Nephron (organoid): ENCODE results near the gene CAPN8.

Source experiments
- H3K27ac Mint-ChIP-seq, 3 experiments: 2 replicates each; pipeline ENCODE4 v1.8.0; 2020; ENCODE audit warnings: mixed read lengths in 3 of 3, mild to moderate bottlenecking in 2 of 3, moderate library complexity in 1 of 3
- H3K27me3 Mint-ChIP-seq: 2 replicates; pipeline ENCODE4 v1.8.0; 2021; ENCODE audit warnings: low read depth, mild to moderate bottlenecking, moderate library complexity, mixed read lengths
- H3K36me3 Mint-ChIP-seq: 2 replicates; pipeline ENCODE4 v1.8.0; 2020; ENCODE audit warnings: low read depth, mixed read lengths
- H3K4me1 Mint-ChIP-seq: 2 replicates; pipeline ENCODE4 v1.8.0; 2020; ENCODE audit warnings: mixed read lengths
- H3K4me3 Mint-ChIP-seq, 3 experiments: 2 replicates each; pipeline ENCODE4 v1.8.0; 2020; ENCODE audit warnings: mild to moderate bottlenecking in 3 of 3, mixed read lengths in 3 of 3, moderate library complexity in 2 of 3
- H3K9me3 Mint-ChIP-seq: 2 replicates; pipeline ENCODE4 v1.8.0; 2020; ENCODE audit warnings: mixed read lengths
- TF ChIP-seq, protein P1 (sequence below), 3 experiments: fragments of 200-600 bp; sonication (generic); IDR thresholded peaks; one replicate each; pipeline ENCODE4 v1.5.0; 2021; ENCODE audit warnings: antibody characterized with exemption in 3 of 3; ENCODE audit not compliant: unreplicated experiment in 3 of 3

CAPN8 gene

DNA sequence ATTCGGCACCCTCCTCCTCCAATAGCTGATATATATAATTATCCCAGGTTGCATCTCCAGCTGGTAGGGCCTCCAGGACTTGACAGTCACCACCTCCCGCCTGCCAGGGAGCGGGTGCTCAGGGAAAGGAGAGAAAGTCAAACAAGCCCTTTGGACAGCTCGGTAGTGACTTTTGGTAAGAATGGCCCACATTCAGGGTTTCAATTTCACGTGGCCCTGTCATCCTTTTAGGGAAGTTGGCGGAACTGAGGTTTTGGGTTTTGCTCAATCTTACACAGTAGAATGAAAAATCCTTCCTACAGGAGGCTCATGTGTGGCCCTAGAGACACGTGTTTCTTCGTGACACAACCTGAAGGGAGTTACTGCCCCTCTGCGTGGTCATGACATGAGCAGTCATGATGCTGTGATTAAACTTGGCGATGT lies 44.2 kb downstream of the CAPN8 start:
- peaks cover 12% of the 10 kb centered on the region for H3K27me3 Mint-ChIP-seq
- H3K36me3 Mint-ChIP-seq = no peaks in the 10 kb centered on the region
- TF ChIP-seq, protein P1, sequence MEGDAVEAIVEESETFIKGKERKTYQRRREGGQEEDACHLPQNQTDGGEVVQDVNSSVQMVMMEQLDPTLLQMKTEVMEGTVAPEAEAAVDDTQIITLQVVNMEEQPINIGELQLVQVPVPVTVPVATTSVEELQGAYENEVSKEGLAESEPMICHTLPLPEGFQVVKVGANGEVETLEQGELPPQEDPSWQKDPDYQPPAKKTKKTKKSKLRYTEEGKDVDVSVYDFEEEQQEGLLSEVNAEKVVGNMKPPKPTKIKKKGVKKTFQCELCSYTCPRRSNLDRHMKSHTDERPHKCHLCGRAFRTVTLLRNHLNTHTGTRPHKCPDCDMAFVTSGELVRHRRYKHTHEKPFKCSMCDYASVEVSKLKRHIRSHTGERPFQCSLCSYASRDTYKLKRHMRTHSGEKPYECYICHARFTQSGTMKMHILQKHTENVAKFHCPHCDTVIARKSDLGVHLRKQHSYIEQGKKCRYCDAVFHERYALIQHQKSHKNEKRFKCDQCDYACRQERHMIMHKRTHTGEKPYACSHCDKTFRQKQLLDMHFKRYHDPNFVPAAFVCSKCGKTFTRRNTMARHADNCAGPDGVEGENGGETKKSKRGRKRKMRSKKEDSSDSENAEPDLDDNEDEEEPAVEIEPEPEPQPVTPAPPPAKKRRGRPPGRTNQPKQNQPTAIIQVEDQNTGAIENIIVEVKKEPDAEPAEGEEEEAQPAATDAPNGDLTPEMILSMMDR (IDR thresholded peaks at IDR 0.05; ENCODE audit: unreplicated experiment in 3 of 3) = no peak
- no peaks in the 10 kb centered on the region for H3K9me3 Mint-ChIP-seq
- no peak overlapping the region for H3K27ac Mint-ChIP-seq
- H3K4me3 Mint-ChIP-seq = no peak overlapping the region
- H3K4me1 Mint-ChIP-seq = peaks cover 16% of the 10 kb centered on the region

DNA sequence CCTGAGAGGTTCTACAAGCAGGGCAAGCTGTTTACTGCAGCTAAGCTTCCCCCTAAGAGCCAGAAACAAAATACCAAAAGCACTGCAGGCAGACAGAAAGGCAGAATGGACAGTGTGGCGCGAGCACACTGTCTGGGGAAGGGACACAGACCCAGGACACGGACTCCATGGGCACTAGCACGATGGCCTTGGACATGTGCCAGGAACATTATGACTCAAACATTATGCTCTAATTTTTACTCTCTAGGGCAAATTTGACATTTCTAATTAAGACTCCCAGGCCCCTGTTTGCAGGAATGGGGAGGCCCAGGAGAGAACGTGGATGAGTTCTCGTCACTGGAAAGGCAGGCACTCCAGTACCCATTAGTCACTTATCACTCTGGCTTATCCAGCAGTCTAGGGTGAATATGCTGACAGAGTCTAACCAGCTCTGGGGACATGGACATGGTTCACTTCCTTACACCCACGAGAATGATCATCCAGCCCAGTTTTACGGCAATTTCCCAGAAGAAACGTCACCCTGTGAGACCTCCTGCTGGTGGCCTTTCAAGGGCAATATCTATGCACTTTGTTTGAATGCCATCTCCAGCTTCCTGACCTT lies 45.1 kb downstream of the CAPN8 start:
- H3K36me3 Mint-ChIP-seq = no peaks in the 10 kb centered on the region
- peaks cover 20% of the 10 kb centered on the region for H3K27me3 Mint-ChIP-seq
- H3K4me1 Mint-ChIP-seq = peaks cover 17% of the 10 kb centered on the region
- H3K27ac Mint-ChIP-seq = peak overlapping the region in 1 of 3 experiments; percentile 39
- H3K9me3 Mint-ChIP-seq = no peaks in the 10 kb centered on the region
- no peak overlapping the region for H3K4me3 Mint-ChIP-seq
- TF ChIP-seq, protein P1 (IDR thresholded peaks at IDR 0.05; ENCODE audit: unreplicated experiment in 3 of 3) = no peak

DNA sequence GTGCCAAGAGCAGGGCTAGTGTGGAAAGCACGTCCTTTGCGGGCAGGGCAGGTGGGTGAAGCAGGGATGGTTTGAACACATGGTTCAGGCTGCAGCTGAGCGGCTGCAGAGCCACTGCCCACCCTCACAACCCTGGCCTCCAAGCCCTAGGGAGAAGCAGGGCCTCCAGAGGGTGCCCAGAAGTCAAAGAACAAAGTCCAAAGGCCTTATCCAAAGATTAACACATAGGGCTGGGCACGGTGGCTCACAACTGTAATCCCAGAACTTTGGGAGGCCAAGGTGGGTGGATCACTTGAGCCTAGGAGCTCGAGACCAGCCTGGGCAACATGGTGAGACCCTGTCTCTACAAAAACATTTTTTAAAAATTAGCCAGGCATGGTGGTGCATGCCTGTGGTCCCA lies 46.8 kb downstream of the CAPN8 start:
- H3K4me3 Mint-ChIP-seq = no peak overlapping the region
- peaks cover 24% of the 10 kb centered on the region for H3K27me3 Mint-ChIP-seq
- peaks cover 17% of the 10 kb centered on the region for H3K4me1 Mint-ChIP-seq
- no peak overlapping the region for H3K27ac Mint-ChIP-seq
- TF ChIP-seq, protein P1 (IDR thresholded peaks at IDR 0.05; ENCODE audit: unreplicated experiment in 3 of 3) = no peak
- H3K36me3 Mint-ChIP-seq = no peaks in the 10 kb centered on the region
- no peaks in the 10 kb centered on the region for H3K9me3 Mint-ChIP-seq

DNA sequence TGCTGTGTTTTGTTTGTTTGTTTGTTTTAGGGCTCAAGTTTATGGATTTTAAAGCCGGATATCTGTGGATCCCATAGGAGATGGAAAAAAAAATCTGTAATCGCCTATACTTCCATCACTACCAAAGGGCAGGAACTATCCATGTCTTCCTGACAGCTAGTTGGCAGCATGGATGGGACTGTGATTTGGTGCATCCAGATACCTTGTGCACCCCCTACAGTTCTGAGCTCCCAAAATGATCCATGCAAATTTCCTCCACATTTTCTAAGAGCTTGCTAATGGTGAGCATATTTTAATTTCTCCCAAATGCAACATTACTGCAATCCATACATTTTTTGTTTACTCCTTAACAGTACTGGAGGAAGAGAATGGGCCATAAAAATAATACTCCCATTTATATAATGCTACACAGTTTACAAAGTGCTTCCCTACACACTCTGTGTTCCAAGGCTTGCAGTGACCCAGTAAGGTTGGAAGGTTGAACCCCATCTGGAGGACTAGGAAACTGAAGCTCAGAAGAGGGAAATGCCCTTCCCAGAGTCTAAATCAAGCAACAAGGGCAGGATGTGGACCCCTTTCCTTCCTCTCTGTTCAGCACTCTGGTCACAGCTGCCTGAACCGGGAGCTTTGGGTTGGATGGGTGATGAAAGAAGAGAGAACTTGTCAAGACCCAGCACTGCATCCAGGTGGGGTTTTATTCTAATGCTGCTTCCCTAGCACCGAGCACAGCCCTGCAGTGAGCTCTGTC lies 48.0 kb downstream of the CAPN8 start:
- Mint-ChIP-seq H3K27ac (no peak overlapping the region), H3K27me3 (peaks cover 27% of the 10 kb centered on the region), H3K4me1 (peaks cover 13% of the 10 kb centered on the region), H3K4me3 (no peak overlapping the region), H3K36me3 (no peaks in the 10 kb centered on the region), H3K9me3 (no peaks in the 10 kb centered on the region)
- TF ChIP-seq, protein P1 (IDR thresholded peaks at IDR 0.05; ENCODE audit: unreplicated experiment in 3 of 3) = no peak

DNA sequence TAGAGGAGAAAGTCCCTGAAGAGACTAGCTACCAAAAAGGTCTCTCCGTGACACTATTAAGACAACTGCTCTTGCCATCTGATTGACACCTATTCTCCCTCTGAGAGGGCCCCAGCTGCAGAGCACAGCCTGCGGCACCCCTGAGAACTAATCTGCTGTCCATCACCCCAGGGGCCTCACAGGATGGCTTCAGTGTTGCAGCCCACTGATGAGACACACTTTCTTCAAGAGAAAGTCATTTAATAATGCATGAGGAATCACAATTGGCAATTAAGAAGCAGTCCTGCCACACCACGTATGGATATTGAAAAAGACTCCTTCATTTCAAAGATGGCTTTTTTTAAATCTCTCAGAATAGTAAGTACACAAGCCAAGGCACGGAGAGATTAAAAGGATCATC lies 48.9 kb downstream of the CAPN8 start:
- Mint-ChIP-seq H3K9me3 (peaks cover 1% of the 10 kb centered on the region), H3K27me3 (peaks cover 27% of the 10 kb centered on the region), H3K4me3 (no peak overlapping the region), H3K36me3 (no peaks in the 10 kb centered on the region), H3K4me1 (peaks cover 8% of the 10 kb centered on the region), H3K27ac (no peak overlapping the region)
- TF ChIP-seq, protein P1 (IDR thresholded peaks at IDR 0.05; ENCODE audit: unreplicated experiment in 3 of 3) = no peak

DNA sequence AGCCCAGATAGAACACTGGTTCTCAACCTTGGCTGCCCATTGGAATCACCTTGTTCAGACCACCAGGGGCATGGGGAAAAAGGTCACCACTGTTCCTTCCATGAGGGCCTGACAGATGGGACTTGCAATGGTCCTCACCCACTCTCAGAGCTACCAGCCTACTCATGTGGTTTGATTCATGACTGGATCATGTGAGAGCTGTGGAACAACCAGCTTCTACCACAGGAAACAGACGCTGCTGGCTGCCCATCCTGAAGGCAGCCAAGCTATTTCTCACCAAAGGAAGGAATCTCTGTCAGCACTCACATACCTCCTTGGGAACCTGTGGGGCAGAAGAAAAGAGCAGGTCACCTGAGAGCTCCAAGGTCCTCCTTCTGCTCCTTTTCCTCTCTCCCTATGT lies 53.6 kb downstream of the CAPN8 start:
- TF ChIP-seq, protein P1 (IDR thresholded peaks at IDR 0.05; ENCODE audit: unreplicated experiment in 3 of 3) = no peak
- no peaks in the 10 kb centered on the region for H3K36me3 Mint-ChIP-seq
- H3K9me3 Mint-ChIP-seq = peaks cover 8% of the 10 kb centered on the region
- H3K27ac Mint-ChIP-seq = no peak overlapping the region
- H3K4me1 Mint-ChIP-seq = peaks cover 7% of the 10 kb centered on the region
- no peak overlapping the region for H3K4me3 Mint-ChIP-seq
- peaks cover 15% of the 10 kb centered on the region for H3K27me3 Mint-ChIP-seq
